ENCODE results near the gene ZBTB7A.

Gene ZBTB7A

DNA sequence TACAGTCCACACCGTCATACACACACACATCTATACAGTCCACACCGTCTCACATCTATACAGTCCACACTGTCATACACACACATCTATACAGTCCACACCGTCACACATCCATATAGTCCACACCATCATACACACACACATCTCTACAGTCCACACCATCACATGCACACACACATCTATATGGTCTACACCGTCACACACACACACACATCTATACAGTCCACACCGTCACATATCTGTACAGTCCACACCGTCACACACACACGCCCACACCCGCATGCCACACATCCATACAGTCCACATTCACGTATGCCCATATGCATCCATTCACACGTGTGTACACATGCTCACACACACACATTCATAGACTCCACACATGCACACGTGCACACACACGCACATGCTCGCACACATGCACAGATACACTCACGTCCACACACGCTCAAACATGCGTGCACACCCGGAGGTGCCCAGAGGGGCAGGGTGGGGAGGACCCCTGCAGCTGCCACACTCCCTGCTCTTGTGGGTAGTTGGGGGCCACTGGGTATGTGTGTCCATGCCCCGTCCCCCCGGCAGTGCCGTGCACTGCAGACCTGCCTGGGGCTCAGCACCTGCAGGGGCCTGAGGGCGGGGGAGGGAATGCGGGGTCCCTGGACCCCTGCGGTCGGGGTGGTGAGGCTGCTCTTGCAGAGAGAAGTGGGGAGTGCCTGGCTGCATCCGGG, 30.0 kb downstream of the ZBTB7A start:
- no peak for DNase-seq (ENCODE audit: low read depth in 2 of 2)

GRCh38 chr19:4035582-4035981, 31.1 kb downstream of the ZBTB7A start:
- no peak for DNase-seq (ENCODE audit: low read depth in 2 of 2)

DNA sequence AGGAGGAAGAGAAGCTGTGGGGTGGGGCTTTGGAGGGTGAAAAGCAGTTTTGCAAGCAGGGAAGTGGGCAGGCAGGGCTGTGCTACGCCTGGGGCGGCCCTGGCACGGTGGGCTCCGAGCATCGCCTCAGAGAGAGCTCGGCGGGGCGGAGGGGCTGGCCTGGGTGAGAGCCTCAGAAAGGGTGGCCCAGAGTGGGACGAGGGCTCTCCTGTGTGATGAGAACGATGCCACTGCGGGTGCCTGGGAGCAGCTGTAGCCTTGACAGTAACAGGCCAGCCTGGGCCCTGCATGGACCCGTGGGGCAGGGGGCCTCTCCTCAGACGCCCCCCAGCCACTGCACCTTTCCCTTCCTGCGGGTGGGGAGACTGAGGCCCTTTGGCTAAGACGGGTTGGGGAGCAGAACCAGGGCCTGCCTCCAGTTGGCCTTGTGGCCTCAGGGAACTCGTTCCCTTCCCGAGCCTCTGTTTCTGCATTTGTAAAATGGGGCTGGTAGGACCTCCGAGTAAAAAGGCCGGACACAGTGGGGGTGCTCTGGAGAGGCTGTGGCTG, 31.6 kb downstream of the ZBTB7A start:
- no peak for DNase-seq (ENCODE audit: low read depth in 2 of 2)

GRCh38 chr19:4034048-4035017, 32.4 kb downstream of the ZBTB7A start:
- DNase-seq (ENCODE audit: low read depth in 2 of 2), result no peak

- no peak for DNase-seq (ENCODE audit: low read depth in 2 of 2)
These were observed 33.4 kb downstream of the ZBTB7A start for GRCh38 chr19:4033028-4033956.

GRCh38 chr19:4032436-4032835, 34.3 kb downstream of the ZBTB7A start:
- DNase-seq (ENCODE audit: low read depth in 2 of 2), result no peak

GRCh38 chr19:4031420-4031819, 35.3 kb downstream of the ZBTB7A start:
- no peak for DNase-seq (ENCODE audit: low read depth in 2 of 2)

GRCh38 chr19:4030981-4031380, 35.7 kb downstream of the ZBTB7A start:
- DNase-seq (ENCODE audit: low read depth in 2 of 2), result no peak

GRCh38 chr19:4030552-4030951, 36.1 kb downstream of the ZBTB7A start:
- no peak for DNase-seq (ENCODE audit: low read depth in 2 of 2)

- no peak for DNase-seq (ENCODE audit: low read depth in 2 of 2)
These were observed 37.5 kb downstream of the ZBTB7A start for GRCh38 chr19:4029247-4029614.

GRCh38 chr19:4028334-4029246, 38.1 kb downstream of the ZBTB7A start:
- no peak for DNase-seq (ENCODE audit: low read depth in 2 of 2)

DNA sequence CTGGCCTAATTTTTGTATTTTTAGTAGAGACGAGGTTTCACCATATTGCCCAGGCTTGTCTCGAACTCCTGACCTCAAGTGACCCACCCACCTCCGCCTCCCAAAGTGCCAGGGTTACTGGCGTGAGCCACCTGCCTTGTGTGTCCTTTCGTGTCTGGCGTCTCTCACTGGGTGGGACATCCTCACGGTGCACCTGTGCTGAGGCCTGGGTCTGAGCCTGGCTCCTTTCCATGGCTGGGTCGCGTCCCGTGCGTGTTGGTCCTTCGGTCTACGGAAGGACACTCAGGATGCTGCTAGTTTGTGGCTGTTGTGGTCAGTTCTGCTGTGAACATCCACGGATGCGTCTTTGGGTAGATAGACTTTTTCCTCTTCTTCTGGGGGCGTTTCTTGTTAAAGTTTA, 39.6 kb downstream of the ZBTB7A start:
- no peak for DNase-seq (ENCODE audit: low read depth in 2 of 2)

DNA sequence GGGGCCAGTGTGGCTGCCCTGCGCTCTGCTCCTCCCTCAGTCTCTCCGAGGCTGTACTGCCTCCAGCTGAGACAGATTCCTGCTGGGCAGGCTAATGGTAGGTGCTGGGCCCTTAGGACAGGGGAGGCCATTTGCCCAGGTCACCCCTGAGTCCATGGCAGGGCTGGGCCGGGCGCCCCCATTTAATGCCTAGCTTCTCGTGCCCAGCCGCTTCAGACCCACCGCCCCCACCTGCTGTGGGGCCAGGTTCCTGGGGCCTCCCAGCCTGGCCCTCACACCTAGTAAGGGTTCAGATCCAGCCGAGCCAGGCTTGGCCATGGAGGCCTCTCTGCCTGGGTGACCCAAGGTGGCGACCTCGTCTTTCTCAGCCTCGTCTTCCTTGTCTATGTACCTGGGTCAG, 41.4 kb downstream of the ZBTB7A start:
- no peak for DNase-seq (ENCODE audit: low read depth in 2 of 2)

GRCh38 chr19:4023600-4024398, 42.9 kb downstream of the ZBTB7A start:
- no peak for DNase-seq (ENCODE audit: low read depth in 2 of 2)

- no peak for DNase-seq (ENCODE audit: low read depth in 2 of 2)
These were observed 47.1 kb downstream of the ZBTB7A start for GRCh38 chr19:4019578-4019977.

DNA sequence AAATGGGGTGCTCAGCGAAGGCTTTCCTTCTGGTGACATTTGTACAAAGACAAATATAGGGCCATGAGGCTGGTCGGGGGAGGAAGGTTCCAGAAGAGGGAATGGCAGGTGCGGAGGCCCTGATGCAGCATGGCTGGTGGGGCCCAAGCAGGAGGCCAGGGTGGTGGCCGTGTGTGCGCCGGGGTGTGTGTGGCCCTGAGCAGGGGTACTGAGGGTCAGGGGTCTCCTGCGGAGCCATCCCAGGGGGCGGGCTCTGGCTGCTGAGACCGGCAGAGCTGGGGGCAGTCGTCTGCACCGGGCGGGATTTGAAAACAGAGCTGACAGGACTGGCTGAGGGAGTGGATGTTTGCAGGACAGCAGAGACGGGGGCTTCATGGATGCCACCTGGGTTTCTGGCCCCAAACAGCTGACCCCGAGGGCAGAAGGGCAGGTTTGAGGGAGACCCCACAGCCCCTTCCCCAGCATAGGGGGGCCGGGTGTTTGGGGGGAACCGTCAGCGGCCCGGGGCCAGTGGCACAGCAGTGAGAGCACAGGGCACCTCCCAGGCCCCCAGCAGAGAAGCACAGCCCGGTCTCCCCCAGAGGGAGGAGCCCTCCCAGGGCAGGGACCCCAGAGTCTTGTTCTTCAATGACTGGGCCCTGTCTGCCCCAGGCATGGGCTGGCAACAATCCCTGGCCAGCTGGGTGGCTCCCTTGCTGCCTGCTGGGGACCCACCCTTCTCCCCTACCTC, 47.8 kb downstream of the ZBTB7A start:
- no peak for DNase-seq (ENCODE audit: low read depth in 2 of 2)

GRCh38 chr19:4018140-4018613, 48.5 kb downstream of the ZBTB7A start:
- no peak for DNase-seq (ENCODE audit: low read depth in 2 of 2)

DNA sequence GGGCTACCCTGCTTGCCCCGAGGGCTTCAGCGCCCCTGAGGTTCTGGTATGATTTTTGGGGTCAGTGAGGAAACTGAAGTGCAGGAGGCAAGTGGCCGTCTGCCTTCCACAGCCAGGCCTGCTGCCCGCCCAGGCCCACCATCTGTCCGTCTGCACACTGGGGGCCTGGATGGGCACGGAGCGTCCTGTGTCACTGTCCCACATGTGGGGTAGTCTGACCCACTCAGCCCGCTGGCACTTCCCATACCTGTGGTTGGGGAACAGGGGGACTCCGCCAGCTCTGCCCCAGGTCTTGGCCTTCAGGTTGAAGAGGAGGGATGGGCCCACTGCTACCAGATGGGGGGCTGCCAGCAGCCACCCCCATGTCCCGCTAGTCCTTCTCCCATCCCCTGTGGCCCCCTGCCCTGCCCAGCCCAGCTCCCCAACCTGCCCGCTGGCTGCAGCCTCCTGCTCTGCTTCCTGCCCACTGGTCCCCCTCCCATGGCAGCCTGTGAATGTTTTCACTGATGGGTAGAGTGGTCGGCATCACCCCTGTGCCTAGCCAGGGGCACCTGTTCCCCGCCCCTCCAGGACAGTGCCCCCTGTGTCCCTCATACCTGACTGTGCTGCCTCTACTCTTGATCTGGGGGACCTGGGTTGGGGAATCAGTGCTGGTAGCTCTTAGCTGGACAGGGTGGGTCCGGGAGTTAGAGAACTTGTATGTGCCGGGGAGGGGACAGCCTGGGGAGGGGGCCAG, 49.6 kb downstream of the ZBTB7A start:
- DNase-seq (ENCODE audit: low read depth in 2 of 2), result no peak

All from stimulated activated CD8-positive, alpha-beta memory T cell treated with anti-CD3 and anti-CD28 coated beads, Interleukin-15, amount 100 ng/mL, for 48 hours (primary cell).